HepG2 (cell line): ENCODE data around the gene ATAD1. TPM values are rescaled to one million over a fixed set of nuclear protein-coding genes. Genes with fewer than 3 reads are reported as not detected.

Experiments
- ATAC-seq: fragments of 200-7000 bp; cut with Tn5 transposase; 3 replicates; pipeline ENCODE4 v1.9.1; 2020; ENCODE audit warnings: mild to moderate bottlenecking, moderate library complexity
- BruUV-seq: library from RNA; stranded (reverse); fragments of 400-500 nt; replicated peaks from 2 replicates; lab custom pipeline; 2021; lab: Mats Ljungman, UMichigan
- CTCF ChIA-PET: fragments of 300-600 bp; formaldehyde crosslinking; extraction: SDS; loops from one replicate; lab custom pipeline; 2021; ENCODE audit warnings: low total read pairs, inconsistent platforms, low intra/inter-chr PET ratio; lab: Yijun Ruan, JAX
- POLR2A ChIA-PET: fragments of 350-600 bp; sonication (Branson Sonifier 250); formaldehyde crosslinking; loops from one replicate; lab custom pipeline; 2020; ENCODE audit warnings: antibody characterized with exemption, inconsistent platforms; lab: Yijun Ruan, JAX
- DNase-seq: peaks from one replicate; pipeline ENCODE4 v3.0.0-alpha.2; 2015; ENCODE audit warnings: low spot score
- FAIRE-seq: peaks from 3 replicates; lab custom pipeline; 2011; peaks lifted over from hg19 to GRCh38; lab: Jason Lieb, UNC
- H2AFZ ChIP-seq: one replicate; pipeline ENCODE4 v1.6.1; 2011; ENCODE audit warnings: low read length, inconsistent platforms
- H3K27ac ChIP-seq: fragments of 300-600 bp; 3 replicates; pipeline ENCODE4 v1.8.0; 2011; ENCODE audit warnings: mixed run types, mild to moderate bottlenecking, mixed read lengths, low read length, inconsistent platforms; ENCODE audit not compliant: insufficient read depth; ENCODE audit errors: extremely low read length
- H3K27me3 ChIP-seq, 2 experiments: fragments of 200-600 bp in 1 of 2; 2 replicates in 1 of 2; 3 replicates in 1 of 2; pipeline versions ENCODE4 v1.6.0 to v1.8.0; 2011; ENCODE audit warnings: low read length in 2 of 2, mild to moderate bottlenecking in 2 of 2, moderate library complexity in 2 of 2, inconsistent platforms in 1 of 2; ENCODE audit not compliant: insufficient read depth in 2 of 2, control insufficient read depth in 1 of 2
- H3K36me3 ChIP-seq, 2 experiments: fragments of 200-600 bp in 1 of 2; replicated peaks in 1 of 2; 2 replicates in 1 of 2; 3 replicates in 1 of 2; pipeline versions ENCODE4 v1.5.1 to v1.8.0; 2011; ENCODE audit warnings: low read length in 2 of 2, inconsistent platforms in 1 of 2; ENCODE audit not compliant: insufficient read depth in 2 of 2, control insufficient read depth in 1 of 2
- H3K4me1 ChIP-seq: 2 replicates; pipeline ENCODE4 v1.5.1; 2012; ENCODE audit warnings: low read length, inconsistent platforms; ENCODE audit not compliant: insufficient read depth
- H3K4me2 ChIP-seq: 2 replicates; pipeline ENCODE4 v1.6.0; 2011; ENCODE audit warnings: low read depth, low read length, inconsistent platforms
- H3K4me3 ChIP-seq, 3 experiments: fragments of 200-600 bp in 1 of 3; sonication (generic), shearing (Covaris generic) in 1 of 3; replicated peaks in 1 of 3; 2 replicates each; pipeline ENCODE4 v1.5.1; 2011 to 2016; ENCODE audit warnings: low read length in 3 of 3, inconsistent platforms in 2 of 3, low read depth in 2 of 3, mild to moderate bottlenecking in 2 of 3, control low read depth in 1 of 3, mixed read lengths in 1 of 3; ENCODE audit not compliant: insufficient read depth in 1 of 3
- H3K79me2 ChIP-seq: one replicate; pipeline ENCODE4 v1.6.1; 2011; ENCODE audit warnings: low read length, inconsistent platforms; ENCODE audit not compliant: insufficient read depth
- H3K9ac ChIP-seq: 2 replicates; pipeline ENCODE4 v1.6.0; 2011; ENCODE audit warnings: mild to moderate bottlenecking, low read depth, low read length, inconsistent platforms; ENCODE audit not compliant: insufficient read depth
- H3K9me3 ChIP-seq: 2 replicates; pipeline ENCODE4 v1.5.1; 2012; ENCODE audit warnings: mild to moderate bottlenecking, low read length
- H4K20me1 ChIP-seq: 2 replicates; pipeline ENCODE4 v1.6.0; 2011; ENCODE audit warnings: inconsistent platforms, mild to moderate bottlenecking, low read length, moderate library complexity; ENCODE audit not compliant: insufficient read depth
- ARID5B ChIP-seq: IDR thresholded peaks from 2 replicates; pipeline ENCODE4 v1.4.0; 2020; ENCODE audit warnings: mild to moderate bottlenecking, missing genetic modification reagents
- HNF4G ChIP-seq, 2 experiments: sonication (generic) in 1 of 2; formaldehyde crosslinking in 1 of 2; IDR thresholded peaks; 2 replicates each; pipeline versions ENCODE4 v1.4.0 to v1.6.1; 2011 to 2020; ENCODE audit warnings: borderline replicate concordance in 2 of 2, low read depth in 2 of 2, mild to moderate bottlenecking in 2 of 2, low read length in 1 of 2, missing genetic modification reagents in 1 of 2, moderate library complexity in 1 of 2
- ISX ChIP-seq: sonication (generic); formaldehyde crosslinking; conservative IDR thresholded peaks from 2 replicates; pipeline ENCODE4 v1.5.0; 2020; ENCODE audit warnings: missing genetic modification reagents
- MAFG ChIP-seq: sonication (generic); formaldehyde crosslinking; IDR thresholded peaks from 2 replicates; pipeline ENCODE4 v1.5.1; 2020; ENCODE audit warnings: mild to moderate bottlenecking, missing genetic modification reagents
- POLR2G ChIP-seq: fragments of 200-400 bp; formaldehyde crosslinking; IDR thresholded peaks from 2 replicates; pipeline ENCODE4 v1.6.1; 2018; ENCODE audit warnings: mild to moderate bottlenecking, low read depth, low read length, moderate library complexity
- U2AF2 ChIP-seq: fragments of 200-400 bp; formaldehyde crosslinking; IDR thresholded peaks from 2 replicates; pipeline ENCODE4 v1.6.1; 2017; ENCODE audit warnings: low read depth, mild to moderate bottlenecking, low read length
- ZBTB37 ChIP-seq: sonication (generic); formaldehyde crosslinking; IDR thresholded peaks from 2 replicates; pipeline ENCODE4 v1.4.0; 2020; ENCODE audit warnings: mild to moderate bottlenecking, missing genetic modification reagents
- ZFP91 ChIP-seq: sonication (generic); formaldehyde crosslinking; IDR thresholded peaks from 2 replicates; pipeline ENCODE4 v1.9.0; 2022; ENCODE audit warnings: missing genetic modification reagents, mild to moderate bottlenecking, borderline replicate concordance
- ZNF383 ChIP-seq: sonication (generic); formaldehyde crosslinking; IDR thresholded peaks from 2 replicates; pipeline ENCODE4 v1.4.0; 2020; ENCODE audit warnings: missing genetic modification reagents, mild to moderate bottlenecking, borderline replicate concordance
- ZNF550 ChIP-seq: sonication (generic); formaldehyde crosslinking; IDR thresholded peaks from 2 replicates; pipeline ENCODE4 v1.4.0; 2020; ENCODE audit warnings: mild to moderate bottlenecking, missing genetic modification reagents, borderline replicate concordance
- WGBS: methylation state at CpG from one replicate; pipeline ENCODE4 v1.1.6; 2017; ENCODE audit warnings: low lambda C conversion rate; 5-methylcytosine and 5-hydroxymethylcytosine counted together
- in situ Hi-C: cut with HindIII; loops from 2 replicates; pipeline ENCODE4 v1.10.0; 2017; ENCODE audit warnings: low pct_unique_long_range_greater_than_20kb; ENCODE audit not compliant: extremely low pct_ligation_motif_present
- intact Hi-C: fragments of 100-400 bp; cut with micrococcal nuclease; formaldehyde crosslinking; loops from one replicate; pipeline ENCODE4 v1.10.0; 2022; ENCODE audit not compliant: unreplicated experiment
- polyA plus RNA-seq, 8 experiments: library from polyadenylated mRNA; depleted of rRNA in 3 of 8; stranded (reverse) in 7 of 8; unstranded in 1 of 8; fragments of >200 nt; fragmentation: Illumina TruSeq in 4 of 8; extraction: Trizol in 4 of 8; gene quantifications; 2 replicates each; pipeline versions ENCODE4 v1.2.1 to v1.2.3, GENCODE V29; 2011 to 2016; ENCODE audit warnings: low read depth in 4 of 8, missing spikeins in 1 of 8, mixed read lengths in 1 of 8; ENCODE audit not compliant: insufficient read depth in 1 of 8
- total RNA-seq, 5 experiments: library from RNA; depleted of rRNA; stranded (reverse); fragments of >200 nt; fragmentation: Illumina TruSeq; extraction: Trizol; gene quantifications; 2 replicates each; pipeline ENCODE4 v1.2.3, GENCODE V29; 2016; ENCODE audit warnings: low read depth in 1 of 5
- TF ChIP-seq, protein P1 (sequence below): sonication (generic); formaldehyde crosslinking; IDR thresholded peaks from 2 replicates; pipeline ENCODE4 v1.4.0; 2020; ENCODE audit warnings: low read depth, mild to moderate bottlenecking, missing genetic modification reagents
- TF ChIP-seq, protein P2 (sequence below): sonication (generic); formaldehyde crosslinking; IDR thresholded peaks from 2 replicates; pipeline ENCODE4 v1.5.1; 2020; ENCODE audit warnings: missing genetic modification reagents, mild to moderate bottlenecking, borderline replicate concordance

The ATAD1 gene
- total and polyA plus RNA-seq, 2 of the 13 experiments (the other 11 are each of a cell fraction or from before 2014, with no cell fraction given): 14.9 to 28.2 TPM

- intact Hi-C loops: no loop called here
- no peak overlapping the region for H2AFZ ChIP-seq
- ChIA-PET POLR2A (no interaction called here), CTCF (no interaction called here)
- WGBS: 43% methylated on average over 4 of the region's 4 CpGs
- H3K4me1 ChIP-seq: peaks cover 13% of the 10 kb centered on the region
- no peak overlapping the region for H3K9ac ChIP-seq
- H4K20me1 ChIP-seq: no peaks in the 10 kb centered on the region
- no TSS peak for BruUV-seq
- no peak overlapping the region for H3K27ac ChIP-seq
- FAIRE-seq (no peak), DNase-seq (no peak), ATAC-seq (no peak)
- H3K4me3 ChIP-seq: no peak overlapping the region
- H3K4me2 ChIP-seq: no peak overlapping the region
- no peaks in the 10 kb centered on the region for H3K79me2 ChIP-seq
- H3K9me3 ChIP-seq: no peaks in the 10 kb centered on the region
- no peaks in the 10 kb centered on the region for H3K36me3 ChIP-seq
- H3K27me3 ChIP-seq: no peaks in the 10 kb centered on the region; a peak in 1 of 5 replicates
- in situ Hi-C loops: no loop called here
- TF ChIP-seq POLR2G (no peak), ZBTB37 (CRISPR knock-in tag) (no peak), ZNF550 (CRISPR knock-in tag) (no peak), U2AF2 (no peak), ZFP91 (CRISPR knock-in tag) (no peak), HNF4G (IDR thresholded peaks at IDR 0.05; ENCODE audit: borderline replicate concordance, low read depth, low read length) (no peak), HNF4G (CRISPR knock-in tag; IDR thresholded peaks at IDR 0.05; ENCODE audit: borderline replicate concordance, low read depth) (no peak), ARID5B (no peak), ISX (no peak), MAFG (CRISPR knock-in tag) (no peak), ZNF383 (CRISPR knock-in tag) (no peak)
- TF ChIP-seq, protein P1, sequence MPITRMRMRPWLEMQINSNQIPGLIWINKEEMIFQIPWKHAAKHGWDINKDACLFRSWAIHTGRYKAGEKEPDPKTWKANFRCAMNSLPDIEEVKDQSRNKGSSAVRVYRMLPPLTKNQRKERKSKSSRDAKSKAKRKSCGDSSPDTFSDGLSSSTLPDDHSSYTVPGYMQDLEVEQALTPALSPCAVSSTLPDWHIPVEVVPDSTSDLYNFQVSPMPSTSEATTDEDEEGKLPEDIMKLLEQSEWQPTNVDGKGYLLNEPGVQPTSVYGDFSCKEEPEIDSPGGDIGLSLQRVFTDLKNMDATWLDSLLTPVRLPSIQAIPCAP (CRISPR knock-in tag): no peak
- TF ChIP-seq, protein P2, sequence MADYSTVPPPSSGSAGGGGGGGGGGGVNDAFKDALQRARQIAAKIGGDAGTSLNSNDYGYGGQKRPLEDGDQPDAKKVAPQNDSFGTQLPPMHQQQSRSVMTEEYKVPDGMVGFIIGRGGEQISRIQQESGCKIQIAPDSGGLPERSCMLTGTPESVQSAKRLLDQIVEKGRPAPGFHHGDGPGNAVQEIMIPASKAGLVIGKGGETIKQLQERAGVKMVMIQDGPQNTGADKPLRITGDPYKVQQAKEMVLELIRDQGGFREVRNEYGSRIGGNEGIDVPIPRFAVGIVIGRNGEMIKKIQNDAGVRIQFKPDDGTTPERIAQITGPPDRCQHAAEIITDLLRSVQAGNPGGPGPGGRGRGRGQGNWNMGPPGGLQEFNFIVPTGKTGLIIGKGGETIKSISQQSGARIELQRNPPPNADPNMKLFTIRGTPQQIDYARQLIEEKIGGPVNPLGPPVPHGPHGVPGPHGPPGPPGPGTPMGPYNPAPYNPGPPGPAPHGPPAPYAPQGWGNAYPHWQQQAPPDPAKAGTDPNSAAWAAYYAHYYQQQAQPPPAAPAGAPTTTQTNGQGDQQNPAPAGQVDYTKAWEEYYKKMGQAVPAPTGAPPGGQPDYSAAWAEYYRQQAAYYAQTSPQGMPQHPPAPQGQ (CRISPR knock-in tag): no peak
Observed at GRCh38 chr10:87746911-87747310, 71.1 kb downstream of the ATAD1 start.
